ENCODE measurements around the gene ZACN.

The ZACN gene

DNA sequence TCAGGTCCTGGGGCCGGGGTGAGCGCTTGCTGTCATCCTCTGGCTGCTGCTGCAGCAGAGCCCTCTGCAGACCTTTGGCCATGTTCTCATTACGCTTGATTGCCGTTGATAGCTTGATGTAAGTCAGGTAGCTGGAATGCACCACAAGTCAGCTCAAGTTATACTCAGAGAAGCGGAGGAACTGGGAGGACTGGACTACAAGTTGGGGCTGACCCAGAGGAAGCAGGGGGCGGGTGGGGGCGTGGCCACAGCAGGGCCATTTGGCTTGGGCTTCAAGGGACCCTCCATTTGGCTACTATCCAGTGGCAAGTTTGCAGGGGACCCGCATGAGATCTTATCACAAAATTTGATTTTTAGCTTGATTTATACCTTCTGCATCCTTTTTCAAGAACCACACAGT is 32.9 kb upstream of the ZACN start:
- Histone ChIP-seq H3K27me3 (ENCODE audit: control insufficient read depth, low read length) (no peaks in the 10 kb centered on the region), H3K79me2 (ENCODE audit: control insufficient read depth, low read length) (no peaks in the 10 kb centered on the region), H3K9me2 (replicated peaks; ENCODE audit: control insufficient read depth, low read length) (no peaks in the 10 kb centered on the region), H4K20me1 (ENCODE audit: control insufficient read depth, insufficient read depth, low read depth, low read length) (no peaks in the 10 kb centered on the region), H3K4me3 (ENCODE audit: low read length) (no peak overlapping the region), H3K4me1 (ENCODE audit: control insufficient read depth, low read length) (peaks cover 7% of the 10 kb centered on the region; the same call in 1 of the 2 replicates), H3K9me3 (ENCODE audit: control insufficient read depth, insufficient read depth, low read length) (no peaks in the 10 kb centered on the region), H3K36me3 (ENCODE audit: control insufficient read depth, low read length) (peaks cover 92% of the 10 kb centered on the region), H3K4me2 (ENCODE audit: low read length) (no peak overlapping the region), H3F3A (ENCODE audit: control insufficient read depth, insufficient read depth) (no peaks in the 10 kb centered on the region), H3K27ac (ENCODE audit: low read depth, low read length) (no peak overlapping the region)
- no peak for TF ChIP-seq CTCF (IDR thresholded peaks at IDR 0.05; ENCODE audit: low read depth, low read length, poor library complexity, severe bottlenecking)
- TF ChIP-seq EZH2phosphoT487 (IDR thresholded peaks at IDR 0.05; ENCODE audit: borderline replicate concordance, low read length), result no peak

- H4K20me1 ChIP-seq (ENCODE audit: control insufficient read depth, insufficient read depth, low read depth, low read length), result no peaks in the 10 kb centered on the region
- peaks cover 7% of the 10 kb centered on the region; the same call in 1 of the 2 replicates for H3K4me1 ChIP-seq (ENCODE audit: control insufficient read depth, low read length)
- no peaks in the 10 kb centered on the region for H3K9me3 ChIP-seq (ENCODE audit: control insufficient read depth, insufficient read depth, low read length)
- no peaks in the 10 kb centered on the region for H3K9me2 ChIP-seq (replicated peaks; ENCODE audit: control insufficient read depth, low read length)
- H3K27me3 ChIP-seq (ENCODE audit: control insufficient read depth, low read length), result no peaks in the 10 kb centered on the region
- no peak for TF ChIP-seq EZH2phosphoT487 (IDR thresholded peaks at IDR 0.05; ENCODE audit: borderline replicate concordance, low read length)
- no peak for TF ChIP-seq CTCF (IDR thresholded peaks at IDR 0.05; ENCODE audit: low read depth, low read length, poor library complexity, severe bottlenecking)
- H3K27ac ChIP-seq (ENCODE audit: low read depth, low read length), result no peak overlapping the region
- H3K4me2 ChIP-seq (ENCODE audit: low read length), result no peak overlapping the region
- H3F3A ChIP-seq (ENCODE audit: control insufficient read depth, insufficient read depth), result no peaks in the 10 kb centered on the region
- H3K4me3 ChIP-seq (ENCODE audit: low read length), result no peak overlapping the region
- H3K79me2 ChIP-seq (ENCODE audit: control insufficient read depth, low read length), result no peaks in the 10 kb centered on the region
- H3K36me3 ChIP-seq (ENCODE audit: control insufficient read depth, low read length), result peaks cover 85% of the 10 kb centered on the region
These were observed 30.9 kb upstream of the ZACN start for GRCh38 chr17:76048025-76048605.

DNA sequence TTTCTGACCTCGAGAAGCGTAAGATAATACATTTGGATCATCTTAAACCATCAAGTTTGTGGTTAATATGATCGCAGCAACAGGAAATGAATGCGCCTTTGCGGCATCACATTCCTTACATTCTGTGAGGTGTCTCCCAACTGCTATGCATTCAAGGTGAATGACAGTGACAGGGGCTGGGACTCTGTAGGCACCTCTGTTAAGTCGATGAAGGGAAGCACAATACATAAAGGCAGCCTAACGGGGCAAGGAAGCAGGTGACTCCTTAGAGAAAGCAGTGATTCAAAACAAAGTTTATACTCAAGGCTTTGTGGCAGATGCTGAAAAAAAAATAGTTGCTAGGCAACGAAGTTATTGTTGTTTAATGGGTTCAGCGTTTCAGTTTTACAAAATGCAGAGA is 30.3 kb upstream of the ZACN start:
- Histone ChIP-seq H3K27ac (ENCODE audit: low read depth, low read length) (no peak overlapping the region), H3K9me2 (replicated peaks; ENCODE audit: control insufficient read depth, low read length) (no peaks in the 10 kb centered on the region), H3K79me2 (ENCODE audit: control insufficient read depth, low read length) (peaks cover 4% of the 10 kb centered on the region; the same call in 1 of the 2 replicates), H3K9me3 (ENCODE audit: control insufficient read depth, insufficient read depth, low read length) (no peaks in the 10 kb centered on the region), H3K27me3 (ENCODE audit: control insufficient read depth, low read length) (no peaks in the 10 kb centered on the region), H3F3A (ENCODE audit: control insufficient read depth, insufficient read depth) (no peaks in the 10 kb centered on the region), H3K4me1 (ENCODE audit: control insufficient read depth, low read length) (peaks cover 7% of the 10 kb centered on the region; the same call in 1 of the 2 replicates), H3K36me3 (ENCODE audit: control insufficient read depth, low read length) (peaks cover 85% of the 10 kb centered on the region), H3K4me3 (ENCODE audit: low read length) (no peak overlapping the region), H4K20me1 (ENCODE audit: control insufficient read depth, insufficient read depth, low read depth, low read length) (no peaks in the 10 kb centered on the region), H3K4me2 (ENCODE audit: low read length) (no peak overlapping the region)
- TF ChIP-seq CTCF (IDR thresholded peaks at IDR 0.05; ENCODE audit: low read depth, low read length, poor library complexity, severe bottlenecking) (no peak), EZH2phosphoT487 (IDR thresholded peaks at IDR 0.05; ENCODE audit: borderline replicate concordance, low read length) (no peak)

All from DOHH2 (cell line).